ENCODE results near the gene NUTM2B.
"Not testable (repeated sequence)": the region's sequence is repeated elsewhere in the genome, so short reads cannot be mapped to it uniquely, and the experiment has no call there.

Gene NUTM2B

DNA sequence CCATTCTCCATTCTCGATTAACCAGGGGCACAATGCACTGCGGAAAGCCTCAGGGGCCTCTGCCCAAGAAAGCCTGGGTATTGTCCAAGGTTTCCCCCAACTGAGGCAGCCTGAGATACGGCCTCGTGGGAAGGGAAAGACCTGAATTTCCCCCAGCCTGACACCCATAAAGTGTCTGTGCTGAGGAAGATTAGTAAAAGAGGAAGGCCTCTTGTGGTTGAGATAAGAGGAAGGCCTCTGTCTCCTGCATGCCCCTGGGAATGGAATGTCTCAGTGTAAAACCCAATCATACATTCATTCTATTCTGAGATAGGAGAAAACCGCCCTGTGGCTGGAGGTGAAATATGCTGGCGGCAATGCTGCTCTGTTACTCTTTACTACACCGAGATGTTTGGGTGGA is 41.8 kb downstream of the NUTM2B start:
- not testable (repeated sequence) for H3K4me1 ChIP-seq (ENCODE audit: control insufficient read depth in 5 of 5, insufficient read depth in 5 of 5, low read length in 5 of 5); H3K36me3 ChIP-seq (ENCODE audit: control insufficient read depth in 5 of 5, insufficient read depth in 5 of 5, low read length in 5 of 5); H3K27ac ChIP-seq (ENCODE audit: low read depth, low read length); H3K27me3 ChIP-seq (ENCODE audit: control insufficient read depth in 5 of 5, insufficient read depth in 4 of 5, low read length in 5 of 5); H3K4me3 ChIP-seq (ENCODE audit: low read depth in 1 of 5, low read length in 5 of 5); H3K9ac ChIP-seq (ENCODE audit: low read length in 5 of 5); H3K9me3 ChIP-seq (ENCODE audit: control insufficient read depth in 5 of 5, low read length in 5 of 5)

DNA sequence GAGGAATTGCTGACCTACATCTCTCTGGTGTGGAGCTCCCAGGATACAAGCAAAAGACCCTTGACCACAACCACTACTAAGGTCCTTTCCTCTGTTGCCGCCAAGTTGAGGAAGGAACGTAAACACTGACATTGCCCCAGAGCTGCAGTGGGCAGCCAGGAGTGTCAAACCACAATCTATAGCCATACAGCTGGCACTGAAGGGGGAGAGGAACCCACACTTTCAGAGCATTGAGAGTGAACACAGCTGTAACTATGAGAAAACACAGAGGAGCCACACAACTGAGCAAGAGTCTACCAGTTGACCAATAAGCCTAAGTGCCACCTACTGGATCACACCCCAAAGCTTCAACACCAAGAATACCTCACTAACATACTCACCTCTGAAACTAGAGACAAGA is 45.5 kb downstream of the NUTM2B start:
- H3K9me3 ChIP-seq (ENCODE audit: control insufficient read depth in 5 of 5, low read length in 5 of 5); H3K9ac ChIP-seq (ENCODE audit: low read length in 5 of 5); H3K4me3 ChIP-seq (ENCODE audit: low read depth in 1 of 5, low read length in 5 of 5); H3K27ac ChIP-seq (ENCODE audit: low read depth, low read length); H3K4me1 ChIP-seq (ENCODE audit: control insufficient read depth in 5 of 5, insufficient read depth in 5 of 5, low read length in 5 of 5); H3K36me3 ChIP-seq (ENCODE audit: control insufficient read depth in 5 of 5, insufficient read depth in 5 of 5, low read length in 5 of 5); H3K27me3 ChIP-seq (ENCODE audit: control insufficient read depth in 5 of 5, insufficient read depth in 4 of 5, low read length in 5 of 5): not testable (repeated sequence)

- not testable (repeated sequence) for H3K27me3 ChIP-seq (ENCODE audit: control insufficient read depth in 5 of 5, insufficient read depth in 4 of 5, low read length in 5 of 5); H3K36me3 ChIP-seq (ENCODE audit: control insufficient read depth in 5 of 5, insufficient read depth in 5 of 5, low read length in 5 of 5); H3K4me1 ChIP-seq (ENCODE audit: control insufficient read depth in 5 of 5, insufficient read depth in 5 of 5, low read length in 5 of 5); H3K4me3 ChIP-seq (ENCODE audit: low read depth in 1 of 5, low read length in 5 of 5); H3K9ac ChIP-seq (ENCODE audit: low read length in 5 of 5); H3K9me3 ChIP-seq (ENCODE audit: control insufficient read depth in 5 of 5, low read length in 5 of 5); H3K27ac ChIP-seq (ENCODE audit: low read depth, low read length)
Observed at GRCh38 chr10:79753601-79754000, 50.6 kb downstream of the NUTM2B start.

DNA sequence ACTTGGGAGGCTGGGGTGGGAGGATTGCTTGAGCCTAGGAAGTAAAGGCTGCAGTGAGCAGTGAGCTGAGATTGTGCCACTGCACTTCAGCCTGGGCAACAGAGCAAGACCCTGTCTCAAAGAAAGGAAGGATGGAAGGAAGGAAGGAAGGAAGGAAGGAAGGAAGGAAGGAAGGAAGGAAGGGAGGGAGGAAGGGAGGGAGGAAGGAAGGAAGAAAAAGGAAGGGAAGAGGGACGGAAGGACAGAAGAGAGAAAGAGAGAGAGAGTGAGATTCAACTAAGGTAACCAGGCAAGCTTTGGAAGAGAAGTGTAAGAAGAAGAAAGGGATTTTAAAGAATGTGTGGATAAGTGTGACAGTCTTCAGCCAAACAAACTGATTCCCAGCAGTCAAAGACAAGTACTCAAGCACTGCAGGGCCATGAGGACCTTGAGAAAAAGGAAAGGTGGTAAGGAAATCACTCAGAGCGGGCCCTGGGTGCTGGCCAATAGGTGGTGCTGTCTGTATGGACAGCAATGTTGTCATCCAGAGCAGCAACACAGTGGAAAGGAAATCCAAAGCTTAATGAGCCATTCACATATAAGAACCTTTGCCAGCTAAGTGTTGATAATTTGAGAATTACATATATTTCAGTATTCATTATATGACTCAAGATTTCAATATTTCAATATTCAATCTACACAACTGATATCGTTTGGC is 55.4 kb downstream of the NUTM2B start:
- H3K9me3 ChIP-seq (ENCODE audit: control insufficient read depth in 5 of 5, low read length in 5 of 5); H3K27me3 ChIP-seq (ENCODE audit: control insufficient read depth in 5 of 5, insufficient read depth in 4 of 5, low read length in 5 of 5); H3K4me3 ChIP-seq (ENCODE audit: low read depth in 1 of 5, low read length in 5 of 5); H3K4me1 ChIP-seq (ENCODE audit: control insufficient read depth in 5 of 5, insufficient read depth in 5 of 5, low read length in 5 of 5); H3K27ac ChIP-seq (ENCODE audit: low read depth, low read length); H3K9ac ChIP-seq (ENCODE audit: low read length in 5 of 5); H3K36me3 ChIP-seq (ENCODE audit: control insufficient read depth in 5 of 5, insufficient read depth in 5 of 5, low read length in 5 of 5): not testable (repeated sequence)

Measured in subcutaneous abdominal adipose tissue (tissue), 5 donors.